Esophagus squamous epithelium (tissue), 4 donors: ENCODE measurements around the gene WWOX.

Source experiments
- POLR2A ChIP-seq, 4 donors: fragments of 450-650 bp; IDR thresholded peaks; one replicate each; pipeline ENCODE4 v1.6.1; 2017; ENCODE audit warnings: antibody characterized with exemption in 4 of 4, mild to moderate bottlenecking in 4 of 4, moderate library complexity in 3 of 4
- TF ChIP-seq, protein P1 (sequence below), 6 experiments: fragments of 450-650 bp in 4 of 6; fragments of 200-600 bp in 2 of 6; sonication (generic) in 2 of 6; IDR thresholded peaks; one replicate each; pipeline ENCODE4 v1.5.1; 2016 to 2019; ENCODE audit warnings: antibody characterized with exemption in 6 of 6, mild to moderate bottlenecking in 4 of 6, moderate library complexity in 4 of 6

DNA sequence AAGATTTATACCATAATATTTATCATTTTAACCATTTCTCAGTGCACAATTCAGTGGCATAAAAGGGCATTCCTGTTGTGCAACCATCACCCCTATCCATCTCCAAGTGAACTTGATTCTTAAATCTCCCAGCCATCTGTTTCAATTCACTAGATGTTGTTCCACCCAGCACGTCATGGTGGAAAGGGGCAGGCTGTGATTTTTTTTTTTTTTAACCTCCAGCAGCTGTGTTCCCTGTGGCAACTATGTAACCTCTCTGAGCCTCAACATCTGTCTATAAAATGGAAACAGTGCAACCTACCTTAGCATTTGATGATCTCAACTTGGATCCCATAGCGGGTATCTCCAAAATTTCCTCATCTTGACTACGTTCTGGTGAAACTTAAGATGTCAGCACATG is 604.5 kb downstream of the WWOX start:
- TF ChIP-seq, protein P1, sequence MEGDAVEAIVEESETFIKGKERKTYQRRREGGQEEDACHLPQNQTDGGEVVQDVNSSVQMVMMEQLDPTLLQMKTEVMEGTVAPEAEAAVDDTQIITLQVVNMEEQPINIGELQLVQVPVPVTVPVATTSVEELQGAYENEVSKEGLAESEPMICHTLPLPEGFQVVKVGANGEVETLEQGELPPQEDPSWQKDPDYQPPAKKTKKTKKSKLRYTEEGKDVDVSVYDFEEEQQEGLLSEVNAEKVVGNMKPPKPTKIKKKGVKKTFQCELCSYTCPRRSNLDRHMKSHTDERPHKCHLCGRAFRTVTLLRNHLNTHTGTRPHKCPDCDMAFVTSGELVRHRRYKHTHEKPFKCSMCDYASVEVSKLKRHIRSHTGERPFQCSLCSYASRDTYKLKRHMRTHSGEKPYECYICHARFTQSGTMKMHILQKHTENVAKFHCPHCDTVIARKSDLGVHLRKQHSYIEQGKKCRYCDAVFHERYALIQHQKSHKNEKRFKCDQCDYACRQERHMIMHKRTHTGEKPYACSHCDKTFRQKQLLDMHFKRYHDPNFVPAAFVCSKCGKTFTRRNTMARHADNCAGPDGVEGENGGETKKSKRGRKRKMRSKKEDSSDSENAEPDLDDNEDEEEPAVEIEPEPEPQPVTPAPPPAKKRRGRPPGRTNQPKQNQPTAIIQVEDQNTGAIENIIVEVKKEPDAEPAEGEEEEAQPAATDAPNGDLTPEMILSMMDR (IDR thresholded peaks at IDR 0.05): no peak
- no peak for TF ChIP-seq POLR2A (IDR thresholded peaks at IDR 0.05)
